ENCODE measurements around the gene NRIP1. TPM values are rescaled to one million over a fixed set of nuclear protein-coding genes. Genes with fewer than 3 reads are reported as not detected.

Gene NRIP1
- total and polyA plus RNA-seq, 10 of the 15 experiments (the other 5 are each of a cell fraction or from before 2014, with no cell fraction given), result 2.9 to 26.1 (median 9.3) TPM

DNA sequence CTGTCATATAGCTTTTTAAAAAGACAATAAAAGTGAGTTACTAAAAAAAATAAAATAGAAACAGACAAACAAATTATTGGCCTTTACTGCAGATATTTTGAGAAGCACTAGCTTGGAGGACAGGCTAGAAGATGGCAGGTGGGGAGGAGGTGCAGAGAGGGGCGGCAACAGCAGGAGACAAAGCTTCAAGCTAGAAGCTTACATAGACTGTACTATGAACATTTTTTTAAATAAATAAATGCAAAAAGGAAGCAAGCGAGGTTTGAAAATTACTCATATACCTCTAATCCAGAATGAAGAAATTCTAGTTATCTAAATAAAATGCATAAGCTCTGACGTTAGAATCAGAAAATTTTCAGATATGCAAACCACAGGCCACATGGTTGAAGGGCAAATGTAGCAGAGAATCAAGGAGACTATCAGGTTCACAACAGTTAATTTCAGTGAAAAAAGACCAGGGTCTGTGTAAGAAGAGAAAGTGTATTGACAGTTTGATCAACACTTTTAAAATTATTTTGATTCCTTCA is 54.9 kb downstream of the NRIP1 start (continued):
- no peak for TF ChIP-seq CREB1 (IDR thresholded peaks at IDR 0.05; ENCODE audit: low read depth)
- no peak for TF ChIP-seq CEBPB (IDR thresholded peaks at IDR 0.05; ENCODE audit: borderline replicate concordance in 1 of 2, low read depth in 2 of 2, low read length in 2 of 2)

DNA sequence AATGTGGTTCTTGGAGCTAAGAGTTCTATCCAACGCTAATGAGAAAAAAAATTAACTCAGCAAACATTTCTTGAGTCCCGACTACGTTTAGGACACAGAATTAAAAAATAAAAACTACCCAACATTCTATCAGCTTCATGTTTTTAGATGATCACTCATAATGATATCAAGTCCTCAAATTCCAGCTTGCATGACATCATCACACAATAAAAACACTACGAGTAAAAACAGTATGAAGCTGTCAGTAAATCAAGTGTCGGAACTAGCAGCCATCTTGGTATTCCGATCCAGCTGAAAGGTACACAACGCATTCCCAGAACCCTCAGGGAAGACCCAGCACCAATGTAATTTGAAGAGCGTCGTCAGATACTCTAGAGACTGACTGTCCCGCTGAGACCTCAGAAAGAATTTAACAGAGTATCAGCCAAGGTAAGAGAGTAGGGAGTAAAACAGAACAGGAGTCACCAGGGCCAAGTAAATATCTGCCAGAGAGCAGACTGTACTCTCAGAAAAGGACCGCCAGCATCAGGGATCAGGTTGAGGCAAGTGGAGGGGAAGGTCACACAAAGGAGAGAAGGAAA is 57.0 kb downstream of the NRIP1 start:
- H3K9me3 ChIP-seq (replicated peaks; ENCODE audit: control insufficient read depth, insufficient read depth, low read length), result no peaks in the 10 kb centered on the region
- H3K36me3 ChIP-seq (ENCODE audit: control insufficient read depth in 2 of 2, insufficient read depth in 2 of 2, low read length in 1 of 2), result peaks cover 0 to 2% of the 10 kb centered on the region in 2 experiments; a peak in 1 of 4 replicates
- FAIRE-seq, result no peak
- intact Hi-C loops (cut with micrococcal nuclease; ENCODE audit: unreplicated experiment) (no loop called here), in situ Hi-C loops (cut with MboI) (no loop called here)
- no peak for ATAC-seq
- ChIA-PET POLR2A (no interaction called here), CTCF (interaction anchor here (1.1 kb wide), 1 partner anchor 130 kb away, joined by 3 read pairs; no protein-coding TSS in a partner anchor), SMC1A (ENCODE audit: uncharacterized antibody, unreplicated experiment) (interaction anchor here (0.9 kb wide), 1 partner anchor 21 kb away, joined by 3 read pairs; no protein-coding TSS in a partner anchor), RAD21 (ENCODE audit: unreplicated experiment) (no interaction called here)
- H3K4me3 ChIP-seq, result no peak overlapping the region
- H3K27me3 ChIP-seq (replicated peaks in 1 of 2; ENCODE audit: control insufficient read depth in 2 of 2, insufficient read depth in 2 of 2, low read length in 1 of 2), result no peaks in the 10 kb centered on the region
- no peak overlapping the region for H2AFZ ChIP-seq (ENCODE audit: control insufficient read depth, low read depth, low read length)
- no peaks in the 10 kb centered on the region for H3K79me2 ChIP-seq (ENCODE audit: control insufficient read depth, insufficient read depth, low read length)
- no TSS peak for BruUV-seq (replicated peaks)
- no peak for DNase-seq (ENCODE audit: low read depth, low spot score)
- H3K27ac ChIP-seq (ENCODE audit: control insufficient read depth, insufficient read depth), result no peak overlapping the region
- H4K20me1 ChIP-seq (ENCODE audit: control insufficient read depth, insufficient read depth), result no peaks in the 10 kb centered on the region
- TF ChIP-seq NFYA (IDR thresholded peaks at IDR 0.05; ENCODE audit: borderline replicate concordance, low read depth, low read length) (no peak), POLR2A (IDR thresholded peaks at IDR 0.05; ENCODE audit: low read depth, low read length) (no peak), YY1 (IDR thresholded peaks at IDR 0.05; ENCODE audit: low read depth, low read length) (no peak), CEBPB (IDR thresholded peaks at IDR 0.05; ENCODE audit: borderline replicate concordance in 1 of 2, low read depth in 2 of 2, low read length in 2 of 2) (no peak), ZNF622 (IDR thresholded peaks at IDR 0.05) (no peak), BACH1 (IDR thresholded peaks at IDR 0.05; ENCODE audit: borderline replicate concordance) (no peak)
- TF ChIP-seq, protein P1, sequence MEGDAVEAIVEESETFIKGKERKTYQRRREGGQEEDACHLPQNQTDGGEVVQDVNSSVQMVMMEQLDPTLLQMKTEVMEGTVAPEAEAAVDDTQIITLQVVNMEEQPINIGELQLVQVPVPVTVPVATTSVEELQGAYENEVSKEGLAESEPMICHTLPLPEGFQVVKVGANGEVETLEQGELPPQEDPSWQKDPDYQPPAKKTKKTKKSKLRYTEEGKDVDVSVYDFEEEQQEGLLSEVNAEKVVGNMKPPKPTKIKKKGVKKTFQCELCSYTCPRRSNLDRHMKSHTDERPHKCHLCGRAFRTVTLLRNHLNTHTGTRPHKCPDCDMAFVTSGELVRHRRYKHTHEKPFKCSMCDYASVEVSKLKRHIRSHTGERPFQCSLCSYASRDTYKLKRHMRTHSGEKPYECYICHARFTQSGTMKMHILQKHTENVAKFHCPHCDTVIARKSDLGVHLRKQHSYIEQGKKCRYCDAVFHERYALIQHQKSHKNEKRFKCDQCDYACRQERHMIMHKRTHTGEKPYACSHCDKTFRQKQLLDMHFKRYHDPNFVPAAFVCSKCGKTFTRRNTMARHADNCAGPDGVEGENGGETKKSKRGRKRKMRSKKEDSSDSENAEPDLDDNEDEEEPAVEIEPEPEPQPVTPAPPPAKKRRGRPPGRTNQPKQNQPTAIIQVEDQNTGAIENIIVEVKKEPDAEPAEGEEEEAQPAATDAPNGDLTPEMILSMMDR (IDR thresholded peaks at IDR 0.05 in 2 of 3, conservative IDR thresholded peaks at IDR 0.05 in 1 of 3; ENCODE audit: control insufficient read depth in 2 of 3, extremely low read depth in 1 of 3, insufficient read depth in 1 of 3, low read depth in 3 of 3, low read length in 3 of 3), result no peak
- TF ChIP-seq, protein P2, sequence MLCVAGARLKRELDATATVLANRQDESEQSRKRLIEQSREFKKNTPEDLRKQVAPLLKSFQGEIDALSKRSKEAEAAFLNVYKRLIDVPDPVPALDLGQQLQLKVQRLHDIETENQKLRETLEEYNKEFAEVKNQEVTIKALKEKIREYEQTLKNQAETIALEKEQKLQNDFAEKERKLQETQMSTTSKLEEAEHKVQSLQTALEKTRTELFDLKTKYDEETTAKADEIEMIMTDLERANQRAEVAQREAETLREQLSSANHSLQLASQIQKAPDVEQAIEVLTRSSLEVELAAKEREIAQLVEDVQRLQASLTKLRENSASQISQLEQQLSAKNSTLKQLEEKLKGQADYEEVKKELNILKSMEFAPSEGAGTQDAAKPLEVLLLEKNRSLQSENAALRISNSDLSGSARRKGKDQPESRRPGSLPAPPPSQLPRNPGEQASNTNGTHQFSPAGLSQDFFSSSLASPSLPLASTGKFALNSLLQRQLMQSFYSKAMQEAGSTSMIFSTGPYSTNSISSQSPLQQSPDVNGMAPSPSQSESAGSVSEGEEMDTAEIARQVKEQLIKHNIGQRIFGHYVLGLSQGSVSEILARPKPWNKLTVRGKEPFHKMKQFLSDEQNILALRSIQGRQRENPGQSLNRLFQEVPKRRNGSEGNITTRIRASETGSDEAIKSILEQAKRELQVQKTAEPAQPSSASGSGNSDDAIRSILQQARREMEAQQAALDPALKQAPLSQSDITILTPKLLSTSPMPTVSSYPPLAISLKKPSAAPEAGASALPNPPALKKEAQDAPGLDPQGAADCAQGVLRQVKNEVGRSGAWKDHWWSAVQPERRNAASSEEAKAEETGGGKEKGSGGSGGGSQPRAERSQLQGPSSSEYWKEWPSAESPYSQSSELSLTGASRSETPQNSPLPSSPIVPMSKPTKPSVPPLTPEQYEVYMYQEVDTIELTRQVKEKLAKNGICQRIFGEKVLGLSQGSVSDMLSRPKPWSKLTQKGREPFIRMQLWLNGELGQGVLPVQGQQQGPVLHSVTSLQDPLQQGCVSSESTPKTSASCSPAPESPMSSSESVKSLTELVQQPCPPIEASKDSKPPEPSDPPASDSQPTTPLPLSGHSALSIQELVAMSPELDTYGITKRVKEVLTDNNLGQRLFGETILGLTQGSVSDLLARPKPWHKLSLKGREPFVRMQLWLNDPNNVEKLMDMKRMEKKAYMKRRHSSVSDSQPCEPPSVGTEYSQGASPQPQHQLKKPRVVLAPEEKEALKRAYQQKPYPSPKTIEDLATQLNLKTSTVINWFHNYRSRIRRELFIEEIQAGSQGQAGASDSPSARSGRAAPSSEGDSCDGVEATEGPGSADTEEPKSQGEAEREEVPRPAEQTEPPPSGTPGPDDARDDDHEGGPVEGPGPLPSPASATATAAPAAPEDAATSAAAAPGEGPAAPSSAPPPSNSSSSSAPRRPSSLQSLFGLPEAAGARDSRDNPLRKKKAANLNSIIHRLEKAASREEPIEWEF (IDR thresholded peaks at IDR 0.05; ENCODE audit: insufficient replicate concordance, low read depth, low read length), result no peak
- 54% methylated on average over 11 of the region's 11 CpGs for WGBS (ENCODE audit: insufficient coverage, insufficient replicate concordance, low lambda C conversion rate, missing lambda C conversion rate)
- H3K9ac ChIP-seq (ENCODE audit: control insufficient read depth, insufficient read depth, low read length), result no peak overlapping the region
- no peak overlapping the region for H3K4me2 ChIP-seq (ENCODE audit: control insufficient read depth, insufficient read depth)
- no peaks in the 10 kb centered on the region for H3K4me1 ChIP-seq (ENCODE audit: control insufficient read depth, insufficient read depth, low read length)

Measured in GM12878 (cell line).